Effector memory CD8-positive, alpha-beta T cell (primary cell): ENCODE data around the gene RACK1.
A peak's percentile ranks its signal among the peaks of the same experiment; 100 is the strongest.
"Not testable (repeated sequence)": the region's sequence is repeated elsewhere in the genome, so short reads cannot be mapped to it uniquely, and the experiment has no call there.

Experiments
- ATAC-seq: fragments of 150-1000 bp; cut with Tn5 transposase; replicated peaks from 2 replicates; pipeline ENCODE4 v1.10.0; 2021; ENCODE audit warnings: mild to moderate bottlenecking, moderate library complexity
- DNase-seq, 3 experiments: peaks; one replicate each; pipeline ENCODE4 v3.0.0; 2021
- H3K27ac Mint-ChIP-seq, 2 donors: one replicate each; pipeline ENCODE4 v1.8.0; 2022; ENCODE audit warnings: mild to moderate bottlenecking in 2 of 2, mixed read lengths in 2 of 2, moderate library complexity in 2 of 2
- H3K27me3 Mint-ChIP-seq, 2 donors: one replicate each; pipeline ENCODE4 v1.8.0; 2022; ENCODE audit warnings: mixed read lengths in 2 of 2
- H3K36me3 Mint-ChIP-seq: one replicate; pipeline ENCODE4 v1.8.0; 2022; ENCODE audit warnings: mild to moderate bottlenecking, moderate library complexity, mixed read lengths; ENCODE audit not compliant: insufficient read depth
- H3K4me1 Mint-ChIP-seq, 2 donors: one replicate each; pipeline ENCODE4 v1.8.0; 2022; ENCODE audit warnings: low read depth in 2 of 2, mixed read lengths in 2 of 2
- H3K4me3 Mint-ChIP-seq, 2 donors: one replicate each; pipeline ENCODE4 v1.8.0; 2022; ENCODE audit warnings: mild to moderate bottlenecking in 2 of 2, mixed read lengths in 2 of 2, moderate library complexity in 2 of 2
- H3K9me3 Mint-ChIP-seq, 2 donors: one replicate each; pipeline ENCODE4 v1.8.0; 2022; ENCODE audit warnings: mixed read lengths in 2 of 2
- total RNA-seq, 9 experiments: gene quantifications; one replicate each; lab custom pipeline; 2026; lab: John Stamatoyannopoulos, UW

Gene RACK1
- 903 to 2,133 (median 1,352) reads per million in 9 experiments for total RNA-seq

- ATAC-seq = peak; percentile 73
- DNase-seq = peak; percentile 86 to 88 (median 86)
- Mint-ChIP-seq H3K4me1 (peaks cover 58 to 70% of the 10 kb centered on the region in 2 donors), H3K4me3 (peak within 1 kb of the TSS; percentile 99), H3K9me3 (no peaks in the 10 kb centered on the region), H3K36me3 (peaks cover 73% of the 10 kb centered on the region), H3K27ac (peak within 1 kb of the TSS; percentile 98 to 99), H3K27me3 (no peaks in the 10 kb centered on the region)
Measured at GRCh38 chr5:181243564-181244343, at the start of gene RACK1. RACK1 (minus strand) TSS chr5:181243906; CDS start chr5:181243800, 106 bp downstream.

- not testable (repeated sequence) for H3K4me3 Mint-ChIP-seq, DNase-seq, H3K4me1 Mint-ChIP-seq, H3K36me3 Mint-ChIP-seq, H3K9me3 Mint-ChIP-seq, H3K27me3 Mint-ChIP-seq, H3K27ac Mint-ChIP-seq, ATAC-seq
Measured at GRCh38 chr5:181287331-181287730, 43.6 kb upstream of the RACK1 start.

- not testable (repeated sequence) for H3K27me3 Mint-ChIP-seq, DNase-seq, H3K9me3 Mint-ChIP-seq, H3K4me1 Mint-ChIP-seq, H3K36me3 Mint-ChIP-seq, ATAC-seq, H3K4me3 Mint-ChIP-seq
- H3K27ac Mint-ChIP-seq = peak overlapping the region in 1 of 2 donors; percentile 44
Measured at GRCh38 chr5:181285962-181286705, 42.4 kb upstream of the RACK1 start.

GRCh38 chr5:181283841-181284755 lies 40.4 kb upstream of the RACK1 start:
- ATAC-seq, H3K27me3 Mint-ChIP-seq, H3K27ac Mint-ChIP-seq: not testable (repeated sequence)

GRCh38 chr5:181283347-181283746 lies 39.6 kb upstream of the RACK1 start:
- DNase-seq (no peak), ATAC-seq (no peak)
- Mint-ChIP-seq H3K36me3 (peaks cover 4% of the 10 kb centered on the region), H3K27ac (no peak overlapping the region), H3K4me3 (no peak overlapping the region), H3K9me3 (no peaks in the 10 kb centered on the region), H3K27me3 (no peaks in the 10 kb centered on the region), H3K4me1 (peaks cover 0 to 8% of the 10 kb centered on the region in 2 donors)

More at GRCh38 chr5:181283841-181284755, 40.4 kb upstream of the RACK1 start:
- H3K36me3 Mint-ChIP-seq, H3K4me1 Mint-ChIP-seq, H3K4me3 Mint-ChIP-seq, DNase-seq, H3K9me3 Mint-ChIP-seq: not testable (repeated sequence)

- H3K36me3 Mint-ChIP-seq = peaks cover 4% of the 10 kb centered on the region
- peaks cover 0 to 8% of the 10 kb centered on the region in 2 donors for H3K4me1 Mint-ChIP-seq
- H3K9me3 Mint-ChIP-seq = no peaks in the 10 kb centered on the region
- no peak overlapping the region for H3K27ac Mint-ChIP-seq
- DNase-seq (no peak), ATAC-seq (no peak)
- no peak overlapping the region for H3K4me3 Mint-ChIP-seq
- H3K27me3 Mint-ChIP-seq = no peaks in the 10 kb centered on the region
Measured at GRCh38 chr5:181282874-181283273, 39.2 kb upstream of the RACK1 start.

GRCh38 chr5:181282415-181282814 lies 38.7 kb upstream of the RACK1 start:
- ATAC-seq, H3K27ac Mint-ChIP-seq: not testable (repeated sequence)

GRCh38 chr5:181281984-181282316 lies 38.2 kb upstream of the RACK1 start:
- H3K4me3 Mint-ChIP-seq = no peak overlapping the region
- ATAC-seq = no peak
- H3K9me3 Mint-ChIP-seq = no peaks in the 10 kb centered on the region

More at GRCh38 chr5:181282415-181282814, 38.7 kb upstream of the RACK1 start:
- not testable (repeated sequence) for H3K27me3 Mint-ChIP-seq, H3K9me3 Mint-ChIP-seq, DNase-seq, H3K36me3 Mint-ChIP-seq, H3K4me1 Mint-ChIP-seq, H3K4me3 Mint-ChIP-seq

GRCh38 chr5:181281077-181281983 lies 37.6 kb upstream of the RACK1 start:
- ATAC-seq = no peak
- no peak overlapping the region for H3K4me3 Mint-ChIP-seq
- no peak for DNase-seq
- H3K36me3 Mint-ChIP-seq = peaks cover 4% of the 10 kb centered on the region
- H3K9me3 Mint-ChIP-seq = no peaks in the 10 kb centered on the region
- no peak overlapping the region for H3K27ac Mint-ChIP-seq
- H3K4me1 Mint-ChIP-seq = peaks cover 0 to 8% of the 10 kb centered on the region in 2 donors
- no peaks in the 10 kb centered on the region for H3K27me3 Mint-ChIP-seq

More at GRCh38 chr5:181281984-181282316, 38.2 kb upstream of the RACK1 start:
- no peak for DNase-seq
- peaks cover 4% of the 10 kb centered on the region for H3K36me3 Mint-ChIP-seq
- no peaks in the 10 kb centered on the region for H3K27me3 Mint-ChIP-seq
- H3K27ac Mint-ChIP-seq = no peak overlapping the region
- H3K4me1 Mint-ChIP-seq = peaks cover 0 to 8% of the 10 kb centered on the region in 2 donors

GRCh38 chr5:181280251-181280762 lies 36.6 kb upstream of the RACK1 start:
- H3K9me3 Mint-ChIP-seq = no peaks in the 10 kb centered on the region
- DNase-seq = no peak
- H3K36me3 Mint-ChIP-seq = peaks cover 4% of the 10 kb centered on the region
- H3K4me1 Mint-ChIP-seq = peaks cover 0 to 8% of the 10 kb centered on the region in 2 donors
- no peak overlapping the region for H3K4me3 Mint-ChIP-seq
- no peaks in the 10 kb centered on the region for H3K27me3 Mint-ChIP-seq
- H3K27ac Mint-ChIP-seq = no peak overlapping the region
- no peak for ATAC-seq

- not testable (repeated sequence) for H3K4me1 Mint-ChIP-seq, DNase-seq, H3K36me3 Mint-ChIP-seq, H3K9me3 Mint-ChIP-seq, H3K4me3 Mint-ChIP-seq, H3K27me3 Mint-ChIP-seq, H3K27ac Mint-ChIP-seq, ATAC-seq
Measured at GRCh38 chr5:181273433-181273744, 29.7 kb upstream of the RACK1 start.

GRCh38 chr5:181271081-181271480 lies 27.4 kb upstream of the RACK1 start:
- Mint-ChIP-seq H3K36me3 (no peaks in the 10 kb centered on the region), H3K4me1 (no peaks in the 10 kb centered on the region), H3K27ac (no peak overlapping the region), H3K9me3 (no peaks in the 10 kb centered on the region), H3K4me3 (no peak overlapping the region), H3K27me3 (no peaks in the 10 kb centered on the region)
- no peak for DNase-seq
- ATAC-seq = no peak
